PC-3 (cell line): ENCODE measurements around the gene LKAAEAR1. TPM values are rescaled to one million over a fixed set of nuclear protein-coding genes. Genes with fewer than 3 reads are reported as not detected.

Source experiments
- ATAC-seq: fragments of 200-7000 bp; cut with Tn5 transposase; 2 replicates; pipeline ENCODE4 v1.9.1; 2020; ENCODE audit warnings: mild to moderate bottlenecking, moderate library complexity
- BruUV-seq: library from RNA; stranded (reverse); fragments of 400-500 nt; replicated peaks from 2 replicates; lab custom pipeline; 2021; lab: Mats Ljungman, UMichigan
- CTCF ChIA-PET: fragments of 300-600 bp; sonication (Branson Sonifier 250); formaldehyde crosslinking; loops from one replicate; lab custom pipeline; 2022; ENCODE audit warnings: antibody characterized with exemption; lab: Charles Lee
- POLR2A ChIA-PET: fragments of 300-600 bp; sonication (Branson Sonifier 250); formaldehyde crosslinking; loops from one replicate; lab custom pipeline; 2022; ENCODE audit warnings: antibody characterized with exemption; ENCODE audit not compliant: unreplicated experiment; lab: Charles Lee
- DNase-seq: peaks from one replicate; pipeline ENCODE4 v3.0.0-alpha.2; 2015
- H2AFZ ChIP-seq: fragments of 300-600 bp; sonication (generic); 2 replicates; pipeline ENCODE4 v1.6.0; 2016; ENCODE audit warnings: antibody characterized with exemption, low read length
- H3F3A ChIP-seq: fragments of 300-600 bp; sonication (generic); one replicate; pipeline ENCODE4 v1.6.0; 2017; ENCODE audit warnings: antibody characterized with exemption, low read length, control low read depth, mild to moderate bottlenecking; ENCODE audit not compliant: unreplicated experiment
- H3K27ac ChIP-seq: fragments of 300-600 bp; sonication (generic); 2 replicates; pipeline ENCODE4 v1.5.1; 2016; ENCODE audit warnings: mild to moderate bottlenecking, low read length
- H3K27me3 ChIP-seq: fragments of 300-600 bp; sonication (generic); 2 replicates; pipeline ENCODE4 v1.6.1; 2016; ENCODE audit warnings: low read length, mixed read lengths
- H3K36me3 ChIP-seq: fragments of 300-600 bp; sonication (generic); 2 replicates; pipeline ENCODE4 v1.6.1; 2016; ENCODE audit warnings: low read depth, mixed run types, low read length, mixed read lengths
- H3K4me1 ChIP-seq: fragments of 300-600 bp; sonication (generic); 2 replicates; pipeline ENCODE4 v1.5.1; 2016; ENCODE audit warnings: low read length; ENCODE audit not compliant: insufficient read depth
- H3K4me2 ChIP-seq: fragments of 300-600 bp; sonication (generic); 2 replicates; pipeline ENCODE4 v1.6.0; 2016; ENCODE audit warnings: low read length
- H3K4me3 ChIP-seq: fragments of 300-600 bp; sonication (generic); 2 replicates; pipeline ENCODE4 v1.5.1; 2016; ENCODE audit warnings: mild to moderate bottlenecking, low read length, mixed read lengths
- H3K79me2 ChIP-seq: fragments of 300-600 bp; sonication (generic); 2 replicates; pipeline ENCODE4 v1.6.1; 2017; ENCODE audit warnings: low read length, mixed read lengths
- H3K9ac ChIP-seq: fragments of 300-600 bp; sonication (generic); 2 replicates; pipeline ENCODE4 v1.6.0; 2016; ENCODE audit warnings: mild to moderate bottlenecking, low read length
- H3K9me2 ChIP-seq: fragments of 300-600 bp; sonication (generic); replicated peaks from 2 replicates; pipeline ENCODE4 v1.6.1; 2016; ENCODE audit warnings: mixed run types, low read length, mixed read lengths
- H3K9me3 ChIP-seq: fragments of 300-600 bp; sonication (generic); 2 replicates; pipeline ENCODE4 v1.6.1; 2016; ENCODE audit warnings: low read length, mixed read lengths
- H4K20me1 ChIP-seq: fragments of 300-600 bp; sonication (generic); 2 replicates; pipeline ENCODE4 v1.6.1; 2016; ENCODE audit warnings: low read length, mixed read lengths
- EZH2 ChIP-seq: fragments of 300-600 bp; sonication (generic); IDR thresholded peaks from one replicate; pipeline ENCODE4 v1.6.1; 2017; ENCODE audit warnings: antibody characterized with exemption, mild to moderate bottlenecking, low read length; ENCODE audit not compliant: unreplicated experiment
- EZH2phosphoT487 ChIP-seq: fragments of 300-600 bp; sonication (generic); IDR thresholded peaks from 2 replicates; pipeline ENCODE4 v1.6.1; 2018; ENCODE audit warnings: mild to moderate bottlenecking, antibody characterized with exemption, low read length, borderline replicate concordance
- intact Hi-C: fragments of 100-400 bp; cut with micrococcal nuclease; formaldehyde crosslinking; loops from 2 replicates; pipeline ENCODE4 v1.9.0; 2023
- total RNA-seq: library from RNA; depleted of rRNA; stranded (reverse); fragments of >200 nt; gene quantifications from 2 replicates; pipeline ENCODE4 v1.2.3, GENCODE V29; 2014
- TF ChIP-seq, protein P1 (sequence below): fragments of 300-600 bp; sonication (generic); conservative IDR thresholded peaks from 2 replicates; pipeline ENCODE4 v1.5.1; 2017; ENCODE audit warnings: antibody characterized with exemption, low read depth, mild to moderate bottlenecking, low read length

The LKAAEAR1 gene
- total RNA-seq, 1 experiment from 2014 or later, result 1.1 TPM

DNA sequence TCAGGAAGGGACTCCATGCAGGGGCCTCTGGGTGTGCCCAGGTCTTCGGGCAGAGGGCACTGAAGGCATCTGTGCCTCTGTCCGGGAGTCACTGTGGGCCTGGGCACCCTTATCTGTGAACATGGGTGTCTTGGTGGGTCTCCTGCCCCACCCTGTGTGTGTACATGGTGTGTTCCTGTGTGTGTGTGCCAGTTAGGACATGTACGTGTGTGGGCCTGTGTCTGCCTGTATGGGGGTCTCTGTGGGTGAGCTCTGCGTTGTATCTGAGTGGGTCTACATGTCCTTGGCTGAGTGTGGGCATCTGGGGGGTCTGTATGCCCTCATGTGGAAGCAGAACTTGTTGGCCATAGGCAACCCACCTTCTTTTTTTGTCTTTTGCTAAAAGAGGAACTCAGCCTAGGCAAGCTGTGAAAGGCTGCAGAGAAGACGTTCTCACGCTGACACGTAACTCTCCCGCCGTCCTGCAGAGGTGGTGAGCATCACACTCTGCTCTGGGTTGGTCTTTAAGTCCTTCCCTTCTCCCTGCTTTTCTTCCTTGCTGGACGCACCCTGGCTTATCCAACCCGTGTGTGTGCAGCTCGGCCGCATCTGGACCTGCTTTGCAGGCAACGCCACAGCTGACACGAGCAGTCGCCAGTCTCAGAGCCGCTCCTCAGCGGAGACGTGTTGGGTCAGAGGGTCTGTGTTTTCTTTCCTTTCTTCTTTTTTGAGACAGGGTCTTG lies 23.7 kb upstream of the LKAAEAR1 start:
- Histone ChIP-seq H4K20me1 (no peaks in the 10 kb centered on the region), H3K4me2 (no peak overlapping the region), H3K4me3 (no peak overlapping the region), H3K79me2 (no peaks in the 10 kb centered on the region), H3F3A (no peaks in the 10 kb centered on the region), H3K27me3 (no peaks in the 10 kb centered on the region), H2AFZ (no peak overlapping the region), H3K27ac (no peak overlapping the region), H3K4me1 (no peaks in the 10 kb centered on the region), H3K9ac (no peak overlapping the region), H3K36me3 (no peaks in the 10 kb centered on the region), H3K9me2 (no peaks in the 10 kb centered on the region), H3K9me3 (no peaks in the 10 kb centered on the region)
- TF ChIP-seq, protein P1, sequence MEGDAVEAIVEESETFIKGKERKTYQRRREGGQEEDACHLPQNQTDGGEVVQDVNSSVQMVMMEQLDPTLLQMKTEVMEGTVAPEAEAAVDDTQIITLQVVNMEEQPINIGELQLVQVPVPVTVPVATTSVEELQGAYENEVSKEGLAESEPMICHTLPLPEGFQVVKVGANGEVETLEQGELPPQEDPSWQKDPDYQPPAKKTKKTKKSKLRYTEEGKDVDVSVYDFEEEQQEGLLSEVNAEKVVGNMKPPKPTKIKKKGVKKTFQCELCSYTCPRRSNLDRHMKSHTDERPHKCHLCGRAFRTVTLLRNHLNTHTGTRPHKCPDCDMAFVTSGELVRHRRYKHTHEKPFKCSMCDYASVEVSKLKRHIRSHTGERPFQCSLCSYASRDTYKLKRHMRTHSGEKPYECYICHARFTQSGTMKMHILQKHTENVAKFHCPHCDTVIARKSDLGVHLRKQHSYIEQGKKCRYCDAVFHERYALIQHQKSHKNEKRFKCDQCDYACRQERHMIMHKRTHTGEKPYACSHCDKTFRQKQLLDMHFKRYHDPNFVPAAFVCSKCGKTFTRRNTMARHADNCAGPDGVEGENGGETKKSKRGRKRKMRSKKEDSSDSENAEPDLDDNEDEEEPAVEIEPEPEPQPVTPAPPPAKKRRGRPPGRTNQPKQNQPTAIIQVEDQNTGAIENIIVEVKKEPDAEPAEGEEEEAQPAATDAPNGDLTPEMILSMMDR, result no peak
- TF ChIP-seq EZH2 (no peak), EZH2phosphoT487 (no peak)
- POLR2A ChIA-PET, result no interaction called here
- no peak for DNase-seq
- no TSS peak for BruUV-seq
- ATAC-seq, result no peak
- intact Hi-C loops, result no loop called here
- CTCF ChIA-PET, result no interaction called here

DNA sequence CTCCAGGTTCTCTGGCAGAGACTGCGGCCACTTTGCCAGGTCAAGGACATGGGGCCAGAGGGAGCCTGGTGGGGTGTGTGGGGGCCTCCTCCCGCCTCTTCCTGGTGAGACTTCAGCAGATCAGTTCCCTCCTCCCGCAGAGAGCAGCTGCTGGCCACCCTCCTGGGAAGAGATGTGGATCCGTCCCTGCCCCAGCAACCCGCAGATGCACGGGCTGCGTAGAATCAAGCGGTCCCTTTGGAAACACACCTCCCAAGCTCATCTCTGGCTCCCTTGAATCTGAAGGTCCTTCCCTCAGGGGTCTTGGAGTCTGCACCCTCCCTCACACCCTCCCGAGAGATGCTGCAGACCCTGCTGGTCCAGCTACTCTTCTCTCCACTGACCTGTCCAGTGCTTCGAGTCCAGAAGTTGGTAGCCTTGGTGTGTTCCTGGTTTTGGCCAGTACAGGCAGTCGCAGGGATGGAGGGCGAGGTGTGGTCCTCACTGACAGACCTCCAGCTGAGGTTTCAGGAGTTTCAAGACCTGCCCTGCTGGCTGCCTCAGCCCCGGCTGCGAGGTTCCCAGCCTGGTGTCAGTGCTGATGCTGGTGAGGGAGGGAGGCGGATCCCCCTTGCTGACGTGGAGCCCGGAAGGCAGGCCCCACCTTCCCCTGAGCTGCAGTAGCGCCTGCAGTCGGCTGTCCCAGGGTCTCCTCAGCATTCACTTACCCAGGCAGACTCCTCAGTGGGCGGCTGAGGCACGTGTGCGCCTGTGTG lies 23.0 kb upstream of the LKAAEAR1 start, which contains the start of gene NPBWR2:
Gene NPBWR2 (minus strand): TSS at position 585 of the 755 bp plus-strand sequence. CDS start 734 bp downstream, outside the sequence.
- intact Hi-C loops, result no loop called here

More for the DNA sequence above, 23.0 kb upstream of the LKAAEAR1 start, which contains the start of gene NPBWR2:
- Histone ChIP-seq H3K27ac (no peak within 1 kb of the TSS), H3K4me2 (no peak within 1 kb of the TSS), H4K20me1 (no peaks in the 10 kb centered on the region), H3K4me1 (no peaks in the 10 kb centered on the region), H3K9me2 (no peaks in the 10 kb centered on the region), H2AFZ (no peak within 1 kb of the TSS), H3K4me3 (no peak within 1 kb of the TSS), H3K27me3 (no peaks in the 10 kb centered on the region), H3K36me3 (no peaks in the 10 kb centered on the region), H3K9me3 (no peaks in the 10 kb centered on the region), H3K9ac (no peak within 1 kb of the TSS), H3F3A (no peaks in the 10 kb centered on the region), H3K79me2 (no peaks in the 10 kb centered on the region)
- no peak for TF ChIP-seq EZH2
- no peak for TF ChIP-seq EZH2phosphoT487
- TF ChIP-seq, protein P1, result no peak
- ATAC-seq (no peak), DNase-seq (no peak)
- ChIA-PET POLR2A (no interaction called here), CTCF (no interaction called here)
- BruUV-seq, result no TSS peak
